Testis (tissue), 2 donors: ENCODE measurements around the gene ASXL2.

Experiments used
- CTCF ChIP-seq, 3 experiments: fragments of 450-650 bp in 2 of 3; fragments of 200-600 bp in 1 of 3; sonication (generic) in 1 of 3; IDR thresholded peaks; one replicate each; pipeline ENCODE4 v1.5.1; 2016 to 2019; ENCODE audit warnings: antibody characterized with exemption in 3 of 3, mild to moderate bottlenecking in 2 of 3, moderate library complexity in 1 of 3
- POLR2A ChIP-seq: fragments of 450-650 bp; IDR thresholded peaks from one replicate; pipeline ENCODE4 v1.6.1; 2017; ENCODE audit warnings: antibody characterized with exemption, mild to moderate bottlenecking, moderate library complexity

DNA sequence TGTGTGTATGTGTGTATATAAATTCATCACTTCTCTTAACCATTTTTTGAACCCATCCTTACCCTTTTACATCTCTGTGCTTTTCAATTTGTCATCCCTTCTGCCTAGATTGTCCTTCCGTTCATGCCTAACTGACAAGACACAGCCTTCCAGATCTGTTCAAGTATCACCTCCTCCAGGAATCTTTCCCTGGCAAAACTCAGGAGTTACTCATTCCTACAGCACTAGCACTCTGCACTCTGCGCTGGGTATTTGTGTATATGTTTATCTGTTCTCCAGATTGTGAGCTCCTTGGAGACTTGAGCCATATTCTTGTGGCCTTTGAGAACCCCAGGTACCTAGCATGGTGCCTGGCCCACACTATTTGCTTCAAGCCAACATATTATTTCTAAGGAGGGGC is 26.8 kb upstream of the ASXL2 start:
- TF ChIP-seq CTCF (IDR thresholded peaks at IDR 0.05) (no peak), POLR2A (no peak)
